ENCODE measurements around the gene PUS10.
"Not testable (repeated sequence)": the region's sequence is repeated elsewhere in the genome, so short reads cannot be mapped to it uniquely, and the experiment has no call there.

PUS10 gene

DNA sequence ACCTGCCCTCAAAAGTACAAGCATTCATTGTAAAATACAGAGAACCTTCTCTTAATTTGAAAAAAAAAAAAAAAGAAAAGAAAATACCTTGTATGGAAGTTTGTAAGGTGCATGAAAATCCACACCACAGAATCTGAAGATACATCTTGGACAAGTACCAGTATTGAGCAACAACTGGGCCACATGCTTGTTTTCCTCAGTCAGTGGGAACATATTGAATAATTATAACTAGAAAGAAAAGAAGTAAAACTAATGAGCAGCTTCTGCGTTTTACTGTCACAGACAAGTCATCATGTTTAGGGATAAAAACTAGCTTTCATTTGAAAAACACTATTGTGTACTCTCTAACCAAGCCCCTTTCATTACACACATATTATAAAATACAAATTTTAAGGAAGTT is 6.4 kb downstream of the PUS10 start:
- no peak for DNase-seq

DNA sequence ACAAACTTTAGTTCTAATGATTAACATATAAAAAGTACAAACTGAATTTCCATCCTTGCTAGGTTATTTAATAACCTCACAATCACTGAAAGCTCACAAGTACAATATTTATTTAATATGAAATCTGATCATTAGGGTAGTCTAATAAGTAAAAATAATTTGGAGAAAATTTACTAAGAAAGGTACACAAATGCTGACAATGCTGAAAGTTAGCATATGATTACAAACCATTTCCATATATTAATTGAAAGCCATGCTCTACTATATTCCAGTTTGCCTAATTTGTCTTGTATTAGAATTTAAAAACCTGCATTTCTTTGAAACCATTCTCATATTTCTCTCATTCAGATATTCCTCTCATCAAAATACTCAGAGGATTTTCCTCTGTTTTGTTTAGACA is 8.7 kb downstream of the PUS10 start:
- no peak for DNase-seq

DNA sequence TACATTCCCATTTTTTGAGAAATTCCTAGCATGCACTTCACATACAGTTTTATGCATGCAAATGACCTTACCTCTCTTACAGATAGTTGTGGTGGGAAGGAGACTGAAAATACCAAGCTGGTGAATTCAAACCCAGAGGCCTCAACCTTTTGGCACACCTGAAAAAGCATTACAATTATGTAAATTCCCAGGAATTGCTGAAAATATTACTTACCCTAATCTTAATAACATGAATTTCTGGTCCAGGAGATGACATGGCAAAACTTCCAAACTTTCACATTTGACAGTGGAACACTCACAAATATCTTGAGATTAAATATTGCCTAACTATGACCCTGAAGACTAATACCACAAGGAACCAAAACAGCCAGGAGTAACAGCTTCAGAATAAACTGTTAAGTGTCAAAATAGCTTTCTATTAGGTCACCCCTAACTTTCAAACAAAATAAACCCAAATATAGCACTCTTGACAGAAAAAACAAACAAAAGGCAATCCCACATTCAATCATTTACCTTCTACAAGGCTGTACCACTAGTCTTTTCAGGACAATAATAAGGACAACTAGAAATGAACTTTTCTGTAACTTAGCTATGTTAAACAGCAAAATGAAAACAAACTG is 11.5 kb downstream of the PUS10 start:
- no peak for DNase-seq

- DNase-seq = no peak
Observed at GRCh38 chr2:61005736-61006135, 12.3 kb downstream of the PUS10 start.

DNA sequence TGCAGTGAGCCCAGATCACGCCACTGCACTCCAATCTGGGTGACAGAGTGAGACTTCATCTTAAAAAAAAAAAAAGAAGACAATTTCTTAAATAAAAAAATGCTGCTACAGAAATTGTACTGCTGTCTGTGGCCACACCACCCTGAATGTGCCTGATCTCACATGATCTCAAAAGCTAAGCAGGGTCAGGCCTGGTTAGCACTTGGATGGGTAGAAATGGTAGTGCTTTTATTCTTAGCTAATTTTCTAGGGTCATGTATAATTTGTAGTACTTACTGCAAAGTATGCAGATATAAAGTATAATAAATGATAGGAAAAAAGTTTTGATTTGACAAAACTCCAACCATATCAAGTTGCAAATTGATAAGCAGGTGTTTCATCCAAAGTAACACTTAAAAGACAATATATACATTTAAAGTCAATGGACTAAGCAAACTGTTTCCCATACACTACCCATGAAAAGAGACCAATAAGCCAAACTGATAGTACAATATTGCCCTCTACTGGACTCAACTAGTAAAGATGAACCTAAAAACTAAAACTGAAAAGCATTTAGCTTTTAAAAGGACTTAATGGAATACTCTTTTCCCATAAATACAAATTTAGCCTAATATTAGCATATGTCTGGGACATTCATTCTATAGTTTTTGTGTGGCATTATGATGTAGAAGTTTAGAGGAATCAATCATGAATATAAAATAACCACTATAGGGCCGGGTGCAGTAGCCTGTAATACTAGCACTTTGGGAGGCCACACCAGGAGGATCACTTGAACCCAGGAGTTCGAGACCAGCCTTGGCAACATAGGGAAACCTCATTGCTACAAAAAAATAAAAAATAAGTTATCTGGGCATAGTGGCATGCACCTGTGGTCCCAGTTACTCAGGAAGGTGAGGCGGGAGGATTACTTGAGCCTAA is 19.2 kb downstream of the PUS10 start:
- peak; percentile 22 for DNase-seq

DNA sequence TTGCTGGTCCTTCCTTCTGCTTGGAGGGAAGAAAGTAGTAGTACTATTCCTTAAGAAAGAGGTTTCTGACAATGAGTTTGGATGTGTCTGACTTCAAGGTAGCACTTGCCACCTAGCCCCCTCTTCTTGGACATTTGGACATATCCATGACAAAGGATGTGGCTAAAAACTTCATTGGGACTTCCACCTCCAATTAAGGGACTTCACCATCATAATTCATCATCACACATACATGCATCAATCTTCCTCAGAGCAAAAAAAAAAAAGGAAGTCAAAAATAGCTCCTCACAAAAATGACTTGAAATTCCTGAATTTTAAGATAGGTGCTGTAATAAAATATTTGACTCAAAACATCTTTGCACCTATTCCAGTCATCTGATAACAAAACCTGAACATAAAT is 23.9 kb downstream of the PUS10 start:
- DNase-seq = no peak

GRCh38 chr2:60992985-60993392 is 25.1 kb downstream of the PUS10 start:
- no peak for DNase-seq

DNA sequence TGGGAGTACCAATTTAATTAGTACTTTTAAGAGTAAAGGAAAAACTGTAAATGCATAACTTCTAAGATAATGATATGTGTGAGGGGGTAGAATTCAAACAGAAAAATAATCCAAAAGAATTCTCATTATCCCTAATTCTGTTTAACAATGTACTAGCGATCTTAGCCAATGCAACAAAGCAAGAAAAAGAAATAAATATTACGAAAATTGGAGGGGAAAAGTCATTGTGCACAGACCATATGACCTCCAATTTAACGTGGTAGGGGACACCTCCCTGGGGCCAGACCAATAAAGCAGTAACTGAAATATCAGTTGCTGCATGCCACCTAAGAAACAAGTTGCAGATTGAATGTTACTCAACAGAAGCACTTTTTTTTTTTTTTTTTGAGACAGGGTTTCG is 26.4 kb downstream of the PUS10 start:
- no peak for DNase-seq

DNA sequence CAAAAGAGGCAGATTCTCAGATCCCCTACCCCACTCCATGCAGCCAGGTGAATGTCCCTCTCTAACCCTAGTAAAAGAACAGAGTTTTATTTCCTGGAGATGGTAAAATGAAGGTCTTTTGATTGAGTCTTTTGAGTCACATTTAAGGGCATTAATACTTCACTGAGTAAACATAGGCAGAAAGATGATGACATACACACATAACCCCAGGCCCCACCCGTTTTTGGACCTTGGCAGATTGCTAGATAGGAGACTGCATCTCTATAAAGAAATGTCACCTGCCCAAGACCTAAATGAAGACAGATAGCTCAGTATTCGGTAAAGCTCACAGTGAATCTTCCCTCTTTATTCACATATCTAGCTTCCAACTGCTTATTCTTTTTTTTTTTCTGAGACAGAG is 28.8 kb downstream of the PUS10 start:
- DNase-seq = no peak

GRCh38 chr2:60987656-60988055 is 30.4 kb downstream of the PUS10 start:
- not testable (repeated sequence) for DNase-seq

DNA sequence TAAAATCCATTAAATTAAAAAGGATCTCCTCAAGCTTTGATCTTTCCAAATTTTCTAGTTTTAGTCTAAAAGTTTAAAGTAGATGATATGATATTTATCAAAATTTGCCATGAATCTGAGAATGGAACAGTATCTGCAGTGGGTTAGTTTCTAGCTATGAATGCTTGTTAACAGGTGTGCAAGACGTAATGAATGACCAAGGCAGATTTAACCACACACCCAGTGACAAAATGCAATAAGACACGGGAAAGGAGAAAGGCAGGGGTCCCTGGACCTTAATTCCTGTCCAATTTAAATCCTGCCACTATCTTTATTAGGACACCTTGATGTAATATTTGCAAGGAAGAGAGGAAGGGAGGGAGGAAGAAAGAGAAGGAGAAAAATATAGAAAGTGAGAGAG is 31.0 kb downstream of the PUS10 start:
- no peak for DNase-seq

DNA sequence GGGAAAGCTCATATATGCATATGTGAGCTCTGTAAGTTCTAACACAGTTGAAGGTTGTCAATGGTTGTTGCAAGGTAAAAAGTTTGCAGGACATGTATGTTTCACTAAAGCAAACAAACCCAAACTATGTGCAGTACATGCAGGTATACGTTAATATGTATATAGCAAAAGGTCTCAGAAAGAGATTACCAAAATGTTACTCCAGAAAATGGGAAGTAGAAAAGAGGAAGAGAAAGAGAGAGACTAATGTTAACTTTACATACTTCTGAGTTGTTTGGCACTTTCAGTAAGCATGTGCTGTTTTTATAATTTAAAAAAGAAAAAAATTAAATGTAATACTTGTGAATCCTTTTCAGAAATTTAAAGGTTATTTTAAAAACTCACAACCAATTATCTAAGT is 33.3 kb downstream of the PUS10 start:
- DNase-seq = no peak

DNA sequence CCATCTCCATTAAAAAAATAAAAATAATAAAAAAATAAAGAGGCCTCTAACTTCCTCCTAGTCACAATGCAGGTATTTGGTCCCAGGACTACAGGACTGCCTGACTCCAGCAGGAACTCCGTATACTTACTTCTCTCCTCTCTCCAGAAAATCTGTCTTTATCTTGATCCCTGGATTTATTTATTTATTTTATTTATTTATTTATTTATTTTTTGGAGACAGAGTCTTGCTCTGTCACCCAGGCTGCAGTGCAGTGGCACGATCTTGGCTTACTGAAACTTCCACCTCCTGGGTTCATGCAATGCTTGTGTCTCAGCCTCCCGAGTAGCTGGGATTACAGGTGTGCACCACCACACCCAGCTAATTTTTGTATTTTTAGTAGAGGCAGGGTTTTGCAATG is 36.0 kb downstream of the PUS10 start:
- not testable (repeated sequence) for DNase-seq

GRCh38 chr2:60980071-60980815 is 37.8 kb downstream of the PUS10 start:
- no peak for DNase-seq

- DNase-seq = no peak
Observed at GRCh38 chr2:60979231-60979630, 38.8 kb downstream of the PUS10 start.

DNA sequence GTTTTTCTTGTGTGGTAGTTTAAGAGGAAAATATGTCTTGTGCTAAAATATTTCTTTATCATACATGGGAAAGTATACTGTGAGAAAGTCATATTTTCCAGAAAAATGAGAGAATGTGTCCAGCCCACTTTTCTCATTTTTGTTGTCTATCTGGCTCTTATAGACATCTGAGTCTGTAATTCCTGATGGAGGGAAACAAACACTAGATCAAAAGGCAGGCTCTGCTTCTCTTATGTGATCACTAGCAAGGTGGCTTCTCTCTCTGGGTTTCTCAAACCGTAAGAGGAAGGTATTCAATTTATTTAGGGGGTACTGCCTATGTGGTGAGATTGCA is 40.5 kb downstream of the PUS10 start:
- DNase-seq = no peak

DNA sequence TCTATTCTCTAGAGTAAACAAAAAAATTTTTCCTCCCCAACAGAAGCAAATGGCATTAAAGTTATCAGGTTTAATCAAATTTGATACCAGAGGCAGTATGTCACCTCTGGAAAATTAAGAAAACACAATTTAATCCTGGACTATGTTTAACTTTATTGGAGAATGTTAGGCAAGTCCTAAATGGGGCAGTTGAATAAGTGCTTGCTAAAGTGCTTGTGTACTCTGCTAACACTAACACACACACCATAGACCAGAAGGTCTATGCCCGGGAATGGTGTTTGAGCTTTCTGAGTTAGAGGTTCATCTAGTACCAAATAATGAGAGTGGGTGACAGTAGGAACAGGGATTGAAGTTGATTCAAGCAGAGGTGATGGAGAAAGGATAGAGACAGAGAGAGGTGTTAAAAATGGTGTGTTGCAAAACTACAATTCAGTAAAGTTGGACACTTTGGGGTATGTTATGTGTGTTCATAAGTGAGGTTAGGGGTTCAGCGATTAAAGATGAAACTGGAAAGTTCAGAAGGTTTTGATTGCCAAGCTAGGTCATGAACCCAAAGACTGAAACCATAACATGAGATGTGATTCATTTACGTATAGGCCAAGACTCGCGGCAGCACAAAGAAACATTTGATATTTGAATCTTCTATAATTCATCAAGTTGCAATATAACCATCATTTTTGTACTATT is 41.0 kb downstream of the PUS10 start:
- no peak for DNase-seq

DNA sequence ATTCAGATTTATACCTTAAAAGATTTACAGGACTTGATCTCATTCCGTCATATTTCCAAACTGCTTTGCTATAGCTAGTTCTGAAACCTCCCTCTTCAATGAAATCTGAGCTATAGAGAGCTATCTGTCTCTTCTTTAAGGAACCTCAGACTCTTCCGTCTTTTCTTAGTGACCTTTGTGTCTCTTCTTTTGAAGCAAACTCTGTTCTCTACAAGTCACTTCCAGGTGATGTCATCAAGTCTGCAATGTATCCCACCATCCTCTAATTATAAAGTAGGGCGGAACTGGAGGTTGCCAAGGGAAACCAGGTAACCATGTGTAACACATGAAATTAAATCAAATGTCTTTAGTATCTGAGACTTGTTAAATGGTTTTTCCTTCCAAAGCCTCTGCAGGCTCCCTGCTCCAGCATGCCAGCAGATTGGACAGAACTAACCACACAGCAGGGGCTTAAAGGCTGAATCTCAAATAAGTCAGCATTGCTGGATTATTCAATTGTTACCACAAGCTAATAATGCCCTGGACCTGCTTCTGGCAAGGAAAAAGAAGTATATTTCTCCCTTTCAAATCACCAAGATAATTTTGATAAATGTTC is 41.7 kb downstream of the PUS10 start:
- no peak for DNase-seq

- no peak for DNase-seq
Observed at GRCh38 chr2:60974652-60975051, 43.4 kb downstream of the PUS10 start.

- DNase-seq = no peak
Observed at GRCh38 chr2:60973705-60974104, 44.4 kb downstream of the PUS10 start.

GRCh38 chr2:60972889-60973656 is 45.0 kb downstream of the PUS10 start:
- no peak for DNase-seq

Data from retina (tissue), 1 donor.